ENCODE results near the gene ANKS1B.
"Not testable (repeated sequence)": the region's sequence is repeated elsewhere in the genome, so short reads cannot be mapped to it uniquely, and the experiment has no call there.

The ANKS1B gene

DNA sequence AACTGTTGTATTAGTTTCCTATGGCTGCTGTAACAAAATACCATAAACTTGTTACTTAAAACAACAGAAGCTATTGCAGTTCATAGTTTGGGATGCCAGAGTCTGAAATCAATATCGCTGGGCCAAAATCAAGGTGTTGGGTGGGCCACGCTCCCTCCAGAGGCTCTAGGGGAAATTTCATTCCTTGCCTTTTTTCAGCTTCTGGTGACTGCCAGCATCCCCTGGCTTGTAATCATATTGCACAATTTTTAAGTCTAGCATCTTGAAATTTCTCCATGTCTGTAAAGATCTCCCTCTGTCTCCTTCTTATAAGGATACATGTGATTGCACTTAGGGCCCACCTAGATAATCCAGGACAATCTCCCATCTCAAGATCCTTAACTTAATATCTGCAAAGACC is 386.0 kb downstream of the ANKS1B start:
- Histone ChIP-seq H3K27ac (no peak overlapping the region), H3K27me3 (ENCODE audit: insufficient read depth, low read depth) (no peaks in the 10 kb centered on the region), H3K4me1 (ENCODE audit: low read depth, poor library complexity, severe bottlenecking) (no peaks in the 10 kb centered on the region), H3K4me3 (IDR thresholded peaks at IDR 0.05; ENCODE audit: insufficient read depth, low read depth, low read length) (no peak overlapping the region), H3K36me3 (ENCODE audit: insufficient read depth) (no peaks in the 10 kb centered on the region), H3K9ac (no peak overlapping the region), H2AFZ (ENCODE audit: low read depth) (no peak overlapping the region), H4K20me1 (ENCODE audit: insufficient read depth) (no peaks in the 10 kb centered on the region), H3K4me2 (no peak overlapping the region), H3K79me2 (ENCODE audit: insufficient read depth, low read depth) (no peaks in the 10 kb centered on the region)
- TF ChIP-seq, protein P1, sequence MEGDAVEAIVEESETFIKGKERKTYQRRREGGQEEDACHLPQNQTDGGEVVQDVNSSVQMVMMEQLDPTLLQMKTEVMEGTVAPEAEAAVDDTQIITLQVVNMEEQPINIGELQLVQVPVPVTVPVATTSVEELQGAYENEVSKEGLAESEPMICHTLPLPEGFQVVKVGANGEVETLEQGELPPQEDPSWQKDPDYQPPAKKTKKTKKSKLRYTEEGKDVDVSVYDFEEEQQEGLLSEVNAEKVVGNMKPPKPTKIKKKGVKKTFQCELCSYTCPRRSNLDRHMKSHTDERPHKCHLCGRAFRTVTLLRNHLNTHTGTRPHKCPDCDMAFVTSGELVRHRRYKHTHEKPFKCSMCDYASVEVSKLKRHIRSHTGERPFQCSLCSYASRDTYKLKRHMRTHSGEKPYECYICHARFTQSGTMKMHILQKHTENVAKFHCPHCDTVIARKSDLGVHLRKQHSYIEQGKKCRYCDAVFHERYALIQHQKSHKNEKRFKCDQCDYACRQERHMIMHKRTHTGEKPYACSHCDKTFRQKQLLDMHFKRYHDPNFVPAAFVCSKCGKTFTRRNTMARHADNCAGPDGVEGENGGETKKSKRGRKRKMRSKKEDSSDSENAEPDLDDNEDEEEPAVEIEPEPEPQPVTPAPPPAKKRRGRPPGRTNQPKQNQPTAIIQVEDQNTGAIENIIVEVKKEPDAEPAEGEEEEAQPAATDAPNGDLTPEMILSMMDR (conservative IDR thresholded peaks at IDR 0.05; ENCODE audit: low read depth, low read length), result no peak

DNA sequence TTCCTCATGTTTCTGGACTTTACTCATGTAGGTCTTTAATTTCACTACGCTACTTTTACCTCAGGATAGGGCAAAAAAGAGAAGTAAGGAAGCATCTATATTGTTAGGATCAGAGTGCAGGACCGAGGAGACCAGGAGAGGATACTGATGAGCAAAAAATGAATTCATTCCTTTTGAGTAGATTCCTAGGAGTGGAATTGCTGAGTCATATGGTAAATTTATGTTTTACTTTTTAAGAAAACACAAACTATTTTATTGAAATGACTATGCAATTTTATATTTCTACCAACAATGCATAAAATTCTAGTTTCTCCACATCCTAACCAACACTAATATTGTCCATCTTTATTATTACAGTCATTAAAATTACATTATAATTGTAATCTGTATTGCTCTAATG is 388.0 kb downstream of the ANKS1B start:
- H3K79me2 ChIP-seq (ENCODE audit: insufficient read depth, low read depth), result no peaks in the 10 kb centered on the region
- no peak overlapping the region for H3K9ac ChIP-seq
- H3K4me2 ChIP-seq, result no peak overlapping the region
- H3K27ac ChIP-seq, result no peak overlapping the region
- H2AFZ ChIP-seq (ENCODE audit: low read depth), result no peak overlapping the region
- no peaks in the 10 kb centered on the region for H3K36me3 ChIP-seq (ENCODE audit: insufficient read depth)
- no peak overlapping the region for H3K4me3 ChIP-seq (IDR thresholded peaks at IDR 0.05; ENCODE audit: insufficient read depth, low read depth, low read length)
- no peaks in the 10 kb centered on the region for H4K20me1 ChIP-seq (ENCODE audit: insufficient read depth)
- no peaks in the 10 kb centered on the region for H3K27me3 ChIP-seq (ENCODE audit: insufficient read depth, low read depth)
- H3K4me1 ChIP-seq (ENCODE audit: low read depth, poor library complexity, severe bottlenecking), result no peaks in the 10 kb centered on the region
- TF ChIP-seq, protein P1 (conservative IDR thresholded peaks at IDR 0.05; ENCODE audit: low read depth, low read length), result no peak

DNA sequence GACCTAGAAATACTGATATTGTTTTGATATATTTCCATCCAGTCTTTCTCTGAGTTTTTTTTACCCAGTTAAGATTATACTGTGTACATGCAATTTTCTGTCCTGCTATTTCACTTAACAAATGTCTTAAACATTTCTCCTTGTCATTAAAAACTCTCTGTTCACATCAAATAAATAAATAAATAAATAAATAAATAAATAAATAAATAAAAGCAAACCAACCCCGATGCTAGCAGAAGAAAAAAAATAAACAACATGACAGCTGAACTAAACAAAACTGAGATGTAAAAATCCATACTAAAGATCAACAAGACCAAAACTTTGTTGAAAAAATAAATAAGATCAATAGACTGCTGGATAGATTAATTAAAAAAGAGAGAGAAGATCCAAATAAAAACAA is 407.6 kb downstream of the ANKS1B start:
- H3K27me3 ChIP-seq (ENCODE audit: insufficient read depth, low read depth); H3K79me2 ChIP-seq (ENCODE audit: insufficient read depth, low read depth); H3K4me3 ChIP-seq (IDR thresholded peaks at IDR 0.05; ENCODE audit: insufficient read depth, low read depth, low read length); H2AFZ ChIP-seq (ENCODE audit: low read depth); H3K4me2 ChIP-seq; H3K4me1 ChIP-seq (ENCODE audit: low read depth, poor library complexity, severe bottlenecking); H3K36me3 ChIP-seq (ENCODE audit: insufficient read depth); H3K27ac ChIP-seq; H4K20me1 ChIP-seq (ENCODE audit: insufficient read depth); H3K9ac ChIP-seq: not testable (repeated sequence)

DNA sequence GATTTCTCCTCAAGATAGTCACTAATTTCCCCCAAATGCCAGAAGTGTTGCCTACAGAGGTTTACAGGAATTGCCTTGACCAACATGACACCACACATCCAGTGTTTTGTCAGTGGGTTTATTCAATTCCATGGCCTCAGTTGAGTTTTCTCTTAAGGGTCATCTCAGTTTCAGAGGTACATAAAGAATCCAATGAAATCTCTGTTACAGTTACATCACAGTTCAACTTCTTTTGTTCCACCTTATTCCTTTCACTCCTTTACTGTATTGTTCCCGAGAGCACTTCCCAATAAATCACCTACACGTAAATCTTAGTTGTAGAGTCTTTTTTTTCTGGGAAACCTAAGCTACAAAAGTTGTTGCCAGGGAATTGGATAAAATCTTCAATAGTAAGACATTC is 410.8 kb downstream of the ANKS1B start:
- Histone ChIP-seq H3K27me3 (ENCODE audit: insufficient read depth, low read depth) (no peaks in the 10 kb centered on the region), H3K4me3 (IDR thresholded peaks at IDR 0.05; ENCODE audit: insufficient read depth, low read depth, low read length) (no peak overlapping the region), H3K27ac (no peak overlapping the region), H3K9ac (no peak overlapping the region), H2AFZ (ENCODE audit: low read depth) (no peak overlapping the region), H3K4me1 (ENCODE audit: low read depth, poor library complexity, severe bottlenecking) (no peaks in the 10 kb centered on the region), H4K20me1 (ENCODE audit: insufficient read depth) (no peaks in the 10 kb centered on the region), H3K79me2 (ENCODE audit: insufficient read depth, low read depth) (no peaks in the 10 kb centered on the region), H3K36me3 (ENCODE audit: insufficient read depth) (no peaks in the 10 kb centered on the region), H3K4me2 (no peak overlapping the region)
- TF ChIP-seq, protein P1 (conservative IDR thresholded peaks at IDR 0.05; ENCODE audit: low read depth, low read length), result no peak

DNA sequence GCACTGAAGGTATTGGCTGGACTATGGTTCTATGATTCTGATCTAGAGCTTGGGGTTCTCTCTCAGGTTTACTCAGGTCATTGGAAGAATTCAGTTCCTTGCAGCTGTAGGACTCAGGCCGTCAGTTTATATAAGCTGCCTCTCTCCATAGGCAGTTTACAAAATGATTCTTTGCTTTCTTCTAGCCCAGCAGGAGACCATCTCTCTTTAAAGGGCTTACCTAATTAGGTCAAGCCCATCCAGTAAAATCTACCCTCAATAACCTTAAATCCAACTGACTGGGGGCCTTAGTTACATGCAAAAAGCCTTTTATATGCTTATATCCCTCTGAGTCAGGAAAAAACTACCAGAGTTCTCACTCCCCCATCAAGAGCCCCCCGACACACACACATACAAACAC is 417.7 kb downstream of the ANKS1B start:
- Histone ChIP-seq H3K4me2 (no peak overlapping the region), H4K20me1 (ENCODE audit: insufficient read depth) (no peaks in the 10 kb centered on the region)

More for the DNA sequence above, 417.7 kb downstream of the ANKS1B start:
- Histone ChIP-seq H3K27ac (no peak overlapping the region), H3K27me3 (ENCODE audit: insufficient read depth, low read depth) (no peaks in the 10 kb centered on the region), H3K36me3 (ENCODE audit: insufficient read depth) (no peaks in the 10 kb centered on the region), H3K4me1 (ENCODE audit: low read depth, poor library complexity, severe bottlenecking) (no peaks in the 10 kb centered on the region), H3K9ac (no peak overlapping the region), H2AFZ (ENCODE audit: low read depth) (no peak overlapping the region), H3K4me3 (IDR thresholded peaks at IDR 0.05; ENCODE audit: insufficient read depth, low read depth, low read length) (no peak overlapping the region), H3K79me2 (ENCODE audit: insufficient read depth, low read depth) (no peaks in the 10 kb centered on the region)
- TF ChIP-seq, protein P1 (conservative IDR thresholded peaks at IDR 0.05; ENCODE audit: low read depth, low read length), result no peak
